GM10248 (cell line): Measurements from ENCODE around the gene EIF4G3.
"Not testable (repeated sequence)": the region's sequence is repeated elsewhere in the genome, so short reads cannot be mapped to it uniquely, and the experiment has no call there.

ENCODE experiments used
- CTCF ChIA-PET: fragments of 300-600 bp; sonication (Branson Sonifier 250); formaldehyde crosslinking; extraction: SDS; loops from one replicate; lab custom pipeline; 2021; ENCODE audit warnings: antibody characterized with exemption; lab: Yijun Ruan, JAX
- POLR2A ChIA-PET: fragments of 350-650 bp; sonication (Branson Sonifier 250); formaldehyde crosslinking; extraction: SDS; loops from one replicate; lab custom pipeline; 2020; ENCODE audit warnings: antibody characterized with exemption; lab: Yijun Ruan, JAX
- DNase-seq: peaks from one replicate; pipeline ENCODE4 v3.0.0; 2012; ENCODE audit errors: extremely low spot score
- TF ChIP-seq, protein P1 (sequence below): IDR thresholded peaks from 2 replicates; pipeline ENCODE4 v1.5.1; 2012; ENCODE audit warnings: mild to moderate bottlenecking, low read depth; ENCODE audit errors: extremely low read depth, missing control alignments, control extremely low read depth

EIF4G3 gene

DNA sequence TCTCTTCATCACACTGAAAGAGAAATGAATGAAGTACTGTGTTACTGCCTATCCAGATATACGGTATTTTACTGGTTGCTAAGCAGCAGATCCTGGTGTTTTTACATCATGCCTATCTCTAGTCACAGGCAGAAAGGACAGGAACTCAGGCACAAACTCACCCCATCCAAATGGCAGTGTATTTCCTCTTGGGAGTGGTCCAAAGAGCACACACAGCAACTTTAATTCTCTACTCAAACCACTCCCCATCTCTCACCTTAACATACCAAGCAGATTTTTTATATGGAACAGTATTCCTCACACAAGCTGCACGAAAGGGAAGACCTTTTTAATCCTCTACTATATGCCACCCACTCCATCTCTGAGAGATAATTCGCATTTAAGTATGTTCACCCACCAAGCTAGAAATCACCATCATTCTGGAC is 27.3 kb downstream of the EIF4G3 start:
- TF ChIP-seq, protein P1, sequence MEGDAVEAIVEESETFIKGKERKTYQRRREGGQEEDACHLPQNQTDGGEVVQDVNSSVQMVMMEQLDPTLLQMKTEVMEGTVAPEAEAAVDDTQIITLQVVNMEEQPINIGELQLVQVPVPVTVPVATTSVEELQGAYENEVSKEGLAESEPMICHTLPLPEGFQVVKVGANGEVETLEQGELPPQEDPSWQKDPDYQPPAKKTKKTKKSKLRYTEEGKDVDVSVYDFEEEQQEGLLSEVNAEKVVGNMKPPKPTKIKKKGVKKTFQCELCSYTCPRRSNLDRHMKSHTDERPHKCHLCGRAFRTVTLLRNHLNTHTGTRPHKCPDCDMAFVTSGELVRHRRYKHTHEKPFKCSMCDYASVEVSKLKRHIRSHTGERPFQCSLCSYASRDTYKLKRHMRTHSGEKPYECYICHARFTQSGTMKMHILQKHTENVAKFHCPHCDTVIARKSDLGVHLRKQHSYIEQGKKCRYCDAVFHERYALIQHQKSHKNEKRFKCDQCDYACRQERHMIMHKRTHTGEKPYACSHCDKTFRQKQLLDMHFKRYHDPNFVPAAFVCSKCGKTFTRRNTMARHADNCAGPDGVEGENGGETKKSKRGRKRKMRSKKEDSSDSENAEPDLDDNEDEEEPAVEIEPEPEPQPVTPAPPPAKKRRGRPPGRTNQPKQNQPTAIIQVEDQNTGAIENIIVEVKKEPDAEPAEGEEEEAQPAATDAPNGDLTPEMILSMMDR = no peak
- POLR2A ChIA-PET = no interaction called here
- no peak for DNase-seq
- CTCF ChIA-PET = no interaction called here

DNA sequence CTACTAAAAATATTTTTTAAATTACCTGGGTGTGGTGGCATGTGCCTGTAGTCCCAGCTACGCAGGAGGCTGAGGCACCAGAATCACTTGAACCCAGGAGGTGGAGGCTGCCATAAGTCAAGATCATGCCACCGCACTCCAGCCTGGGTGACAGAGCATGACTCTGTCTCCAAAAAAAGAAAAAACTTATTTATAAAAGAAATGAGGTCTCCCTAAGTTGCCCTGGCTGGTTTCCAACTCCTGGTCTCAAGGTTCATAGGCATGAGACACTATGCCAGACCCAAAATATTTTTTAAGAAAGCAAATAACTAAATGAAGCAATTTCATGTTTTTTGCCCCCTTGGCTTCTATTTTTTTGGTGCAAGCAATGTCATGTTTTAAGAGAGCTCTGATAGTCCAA is 32.9 kb downstream of the EIF4G3 start:
- no peak for DNase-seq
- TF ChIP-seq, protein P1 = no peak
- ChIA-PET CTCF (interaction anchor here (1.8 kb wide), 1 partner anchor 9 kb away, joined by 6 read pairs; no protein-coding TSS in a partner anchor), POLR2A (interaction anchor here (0.6 kb wide), 1 partner anchor 19 kb away, joined by 4 read pairs; no protein-coding TSS in a partner anchor)

DNA sequence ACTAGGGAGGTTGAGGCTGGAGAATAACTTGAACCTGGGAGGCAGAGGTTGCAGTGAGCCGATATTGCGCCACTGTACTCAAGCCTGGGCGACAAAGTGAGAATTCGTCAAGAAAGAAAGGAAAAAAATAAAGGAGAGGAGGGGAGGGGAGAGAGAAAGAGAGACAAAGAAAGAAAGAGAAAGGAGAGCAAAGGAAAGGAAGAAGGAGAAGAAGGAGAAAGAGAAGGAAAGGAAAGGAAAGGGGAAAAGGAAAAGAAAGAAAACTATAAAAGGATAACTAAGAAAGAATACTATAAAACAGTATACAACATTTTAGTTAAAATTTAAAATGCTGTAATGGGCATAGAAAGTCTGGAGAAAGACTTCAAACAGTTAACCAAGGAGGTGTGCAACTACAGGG is 33.6 kb downstream of the EIF4G3 start:
- POLR2A ChIA-PET = no interaction called here
- TF ChIP-seq, protein P1 = no peak
- CTCF ChIA-PET = interaction anchor here (1.1 kb wide), 1 partner anchor 33 kb away, joined by 3 read pairs; no protein-coding TSS in a partner anchor
- no peak for DNase-seq

DNA sequence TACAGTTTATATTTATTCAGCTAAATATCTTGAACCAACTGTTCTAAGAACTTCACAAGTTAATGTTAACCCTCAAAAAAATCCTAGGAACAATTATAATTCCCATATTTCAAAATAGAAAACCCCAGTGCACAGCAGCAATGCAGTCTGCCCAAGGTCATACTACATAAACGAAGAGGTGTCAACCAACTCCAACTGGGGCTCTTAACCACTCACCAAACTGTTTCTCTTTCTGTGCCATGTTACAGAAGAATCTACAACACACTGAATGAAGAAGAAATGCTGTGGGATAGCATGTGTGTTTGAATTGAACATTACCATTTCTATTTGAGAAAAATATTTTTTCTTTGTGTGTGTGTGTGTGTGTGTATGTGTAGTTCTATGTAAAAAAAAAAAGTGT is 35.7 kb downstream of the EIF4G3 start:
- CTCF ChIA-PET = interaction anchor here (1.8 kb wide), 1 partner anchor 12 kb away, joined by 7 read pairs; no protein-coding TSS in a partner anchor
- DNase-seq = no peak
- TF ChIP-seq, protein P1 = no peak
- POLR2A ChIA-PET = no interaction called here

DNA sequence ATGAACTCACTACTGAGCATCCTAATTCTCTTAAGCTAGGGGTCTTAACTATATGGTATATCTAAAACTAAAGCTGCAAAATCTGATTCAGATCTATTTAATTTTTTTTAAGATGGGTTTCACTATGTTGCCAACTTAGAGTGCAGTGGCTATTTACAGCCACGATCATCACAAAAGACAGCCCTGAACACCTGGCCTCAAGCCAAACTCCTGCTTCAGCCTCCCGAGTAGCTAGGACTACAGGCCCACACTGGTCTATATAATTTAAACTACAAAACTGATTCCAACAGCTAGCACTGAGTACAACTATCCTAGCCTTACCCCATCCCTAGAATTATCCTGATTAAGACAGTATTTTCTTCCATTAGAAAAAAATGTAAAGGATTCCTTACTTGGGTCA is 37.1 kb downstream of the EIF4G3 start:
- CTCF ChIA-PET = interaction anchor here (1.1 to 1.7 kb wide), 2 partner anchors 11 to 19 kb away, joined by 4 read pairs; no protein-coding TSS in a partner anchor
- no peak for DNase-seq
- TF ChIP-seq, protein P1 = no peak
- POLR2A ChIA-PET = no interaction called here

DNA sequence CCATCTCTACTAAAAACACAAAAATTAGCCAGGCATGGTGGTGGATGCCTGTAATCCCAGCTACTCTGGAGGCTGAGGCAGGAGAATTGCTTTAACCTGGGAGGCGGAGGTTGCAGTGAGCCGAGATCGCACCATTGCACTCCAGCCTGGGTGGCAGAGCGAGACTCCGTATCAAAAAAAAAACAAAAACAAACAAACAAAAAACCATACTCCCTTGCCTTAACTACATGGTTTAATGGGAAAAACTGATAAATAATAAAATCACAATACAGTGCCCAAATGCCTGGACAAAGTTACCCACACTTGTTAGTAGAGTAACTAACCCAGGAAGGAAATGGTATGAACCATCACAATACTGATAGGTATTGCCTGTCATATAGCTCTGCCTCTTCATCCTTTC is 40.4 kb downstream of the EIF4G3 start:
- CTCF ChIA-PET, POLR2A ChIA-PET, DNase-seq: not testable (repeated sequence)

DNA sequence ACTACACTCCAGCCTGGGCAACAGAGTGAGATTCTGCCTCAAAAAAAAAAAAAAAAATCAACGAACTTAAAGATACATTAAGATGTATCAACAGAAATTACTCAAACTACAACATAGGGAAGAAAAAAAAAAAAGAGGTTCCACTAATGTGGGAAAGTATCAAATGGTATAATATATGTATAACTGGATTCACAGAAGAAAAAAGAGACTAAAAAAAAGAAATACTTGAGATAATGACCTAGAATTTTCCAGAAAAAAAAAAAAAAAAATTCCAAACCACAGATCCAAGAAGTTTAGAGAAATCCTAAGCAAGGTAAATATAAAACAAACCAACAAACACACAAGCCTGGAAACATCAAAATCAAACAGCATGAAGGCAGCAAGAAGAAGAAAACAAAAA is 45.5 kb downstream of the EIF4G3 start:
- ChIA-PET CTCF (no interaction called here), POLR2A (interaction anchor here (0.7 kb wide), 1 partner anchor 397 kb away, joined by 7 read pairs; no protein-coding TSS in a partner anchor)
- DNase-seq = no peak
- TF ChIP-seq, protein P1 = no peak
